Measurements from ENCODE around the gene CAMK1. TPM values are rescaled to one million over a fixed set of nuclear protein-coding genes. Genes with fewer than 3 reads are reported as not detected.

The CAMK1 gene
- total RNA-seq, 1 experiment from 2014 or later: 9.7 TPM

- Histone ChIP-seq H3K4me1 (ENCODE audit: control insufficient read depth, insufficient read depth, low read length) (peaks cover 7% of the 10 kb centered on the region; the same call in 1 of the 2 replicates), H3K27ac (ENCODE audit: low read length) (peak overlapping the region; percentile 83; the same call in 1 of the 2 replicates), H3K27me3 (ENCODE audit: control insufficient read depth, insufficient read depth, low read length) (no peaks in the 10 kb centered on the region), H3K36me3 (ENCODE audit: control insufficient read depth, insufficient read depth, low read length) (no peaks in the 10 kb centered on the region; the same call in none of the 2 replicates), H3K4me3 (ENCODE audit: low read depth in 2 of 2, low read length in 2 of 2) (peak overlapping the region; percentile 70 to 84), H3K9me3 (ENCODE audit: control insufficient read depth, insufficient read depth, low read depth, low read length) (no peaks in the 10 kb centered on the region)
- no TSS peak for BruUV-seq (replicated peaks)
- CTCF ChIA-PET: no interaction called here
- in situ Hi-C loops (cut with HindIII; ENCODE audit: low pct_unique_long_range_greater_than_20kb, low sequenced_read_pairs) (no loop called here), intact Hi-C loops (cut with micrococcal nuclease; ENCODE audit: unreplicated experiment) (no loop called here)
- POLR2A ChIA-PET: interaction anchor here (0.6 kb wide), 1 partner anchor 9 kb away, joined by 8 read pairs; no protein-coding TSS in a partner anchor
- TF ChIP-seq, protein P1, sequence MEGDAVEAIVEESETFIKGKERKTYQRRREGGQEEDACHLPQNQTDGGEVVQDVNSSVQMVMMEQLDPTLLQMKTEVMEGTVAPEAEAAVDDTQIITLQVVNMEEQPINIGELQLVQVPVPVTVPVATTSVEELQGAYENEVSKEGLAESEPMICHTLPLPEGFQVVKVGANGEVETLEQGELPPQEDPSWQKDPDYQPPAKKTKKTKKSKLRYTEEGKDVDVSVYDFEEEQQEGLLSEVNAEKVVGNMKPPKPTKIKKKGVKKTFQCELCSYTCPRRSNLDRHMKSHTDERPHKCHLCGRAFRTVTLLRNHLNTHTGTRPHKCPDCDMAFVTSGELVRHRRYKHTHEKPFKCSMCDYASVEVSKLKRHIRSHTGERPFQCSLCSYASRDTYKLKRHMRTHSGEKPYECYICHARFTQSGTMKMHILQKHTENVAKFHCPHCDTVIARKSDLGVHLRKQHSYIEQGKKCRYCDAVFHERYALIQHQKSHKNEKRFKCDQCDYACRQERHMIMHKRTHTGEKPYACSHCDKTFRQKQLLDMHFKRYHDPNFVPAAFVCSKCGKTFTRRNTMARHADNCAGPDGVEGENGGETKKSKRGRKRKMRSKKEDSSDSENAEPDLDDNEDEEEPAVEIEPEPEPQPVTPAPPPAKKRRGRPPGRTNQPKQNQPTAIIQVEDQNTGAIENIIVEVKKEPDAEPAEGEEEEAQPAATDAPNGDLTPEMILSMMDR (IDR thresholded peaks at IDR 0.05): no peak
- TF ChIP-seq, protein P2, sequence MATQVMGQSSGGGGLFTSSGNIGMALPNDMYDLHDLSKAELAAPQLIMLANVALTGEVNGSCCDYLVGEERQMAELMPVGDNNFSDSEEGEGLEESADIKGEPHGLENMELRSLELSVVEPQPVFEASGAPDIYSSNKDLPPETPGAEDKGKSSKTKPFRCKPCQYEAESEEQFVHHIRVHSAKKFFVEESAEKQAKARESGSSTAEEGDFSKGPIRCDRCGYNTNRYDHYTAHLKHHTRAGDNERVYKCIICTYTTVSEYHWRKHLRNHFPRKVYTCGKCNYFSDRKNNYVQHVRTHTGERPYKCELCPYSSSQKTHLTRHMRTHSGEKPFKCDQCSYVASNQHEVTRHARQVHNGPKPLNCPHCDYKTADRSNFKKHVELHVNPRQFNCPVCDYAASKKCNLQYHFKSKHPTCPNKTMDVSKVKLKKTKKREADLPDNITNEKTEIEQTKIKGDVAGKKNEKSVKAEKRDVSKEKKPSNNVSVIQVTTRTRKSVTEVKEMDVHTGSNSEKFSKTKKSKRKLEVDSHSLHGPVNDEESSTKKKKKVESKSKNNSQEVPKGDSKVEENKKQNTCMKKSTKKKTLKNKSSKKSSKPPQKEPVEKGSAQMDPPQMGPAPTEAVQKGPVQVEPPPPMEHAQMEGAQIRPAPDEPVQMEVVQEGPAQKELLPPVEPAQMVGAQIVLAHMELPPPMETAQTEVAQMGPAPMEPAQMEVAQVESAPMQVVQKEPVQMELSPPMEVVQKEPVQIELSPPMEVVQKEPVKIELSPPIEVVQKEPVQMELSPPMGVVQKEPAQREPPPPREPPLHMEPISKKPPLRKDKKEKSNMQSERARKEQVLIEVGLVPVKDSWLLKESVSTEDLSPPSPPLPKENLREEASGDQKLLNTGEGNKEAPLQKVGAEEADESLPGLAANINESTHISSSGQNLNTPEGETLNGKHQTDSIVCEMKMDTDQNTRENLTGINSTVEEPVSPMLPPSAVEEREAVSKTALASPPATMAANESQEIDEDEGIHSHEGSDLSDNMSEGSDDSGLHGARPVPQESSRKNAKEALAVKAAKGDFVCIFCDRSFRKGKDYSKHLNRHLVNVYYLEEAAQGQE (IDR thresholded peaks at IDR 0.05; ENCODE audit: insufficient read depth in 1 of 2, low read depth in 2 of 2, low read length in 1 of 2): no peak
- TF ChIP-seq SIN3A (IDR thresholded peaks at IDR 0.05; ENCODE audit: borderline replicate concordance, insufficient read depth, low read depth, low read length) (no peak), POLR2AphosphoS5 (IDR thresholded peaks at IDR 0.05; ENCODE audit: low read depth, low read length) (no peak), TCF7L2 (IDR thresholded peaks at IDR 0.05; ENCODE audit: low read depth, low read length) (no peak)
- DNase-seq (ENCODE audit: low read depth, low spot score): no peak
- ATAC-seq: no peak
These were observed 37.5 kb downstream of the CAMK1 start for GRCh38 chr3:9732080-9732739.

- no peaks in the 10 kb centered on the region for H3K27me3 ChIP-seq (ENCODE audit: control insufficient read depth, insufficient read depth, low read length)
- no peaks in the 10 kb centered on the region; the same call in 1 of the 2 replicates for H3K36me3 ChIP-seq (ENCODE audit: control insufficient read depth, insufficient read depth, low read length)
- H3K9me3 ChIP-seq (ENCODE audit: control insufficient read depth, insufficient read depth, low read depth, low read length): no peaks in the 10 kb centered on the region
- TF ChIP-seq, protein P1 (IDR thresholded peaks at IDR 0.05): no peak
- TF ChIP-seq SIN3A (IDR thresholded peaks at IDR 0.05; ENCODE audit: borderline replicate concordance, insufficient read depth, low read depth, low read length): 0 out of 2 replicates have a peak, but pooled peaks have one; percentile 47
- TF ChIP-seq POLR2AphosphoS5 (IDR thresholded peaks at IDR 0.05; ENCODE audit: low read depth, low read length): no peak
- BruUV-seq (replicated peaks): no TSS peak
- ChIA-PET CTCF (interaction anchor here (0.6 to 1.2 kb wide), 5 partner anchors 50 to 531 kb away, joined by 3 to 5 read pairs (median 3); no protein-coding TSS in a partner anchor), POLR2A (interaction anchor here (0.5 to 0.7 kb wide), 3 partner anchors 10 to 184 kb away, joined by 3 to 8 read pairs (median 4); no protein-coding TSS in a partner anchor)
- H3K4me1 ChIP-seq (ENCODE audit: control insufficient read depth, insufficient read depth, low read length): peaks cover 7% of the 10 kb centered on the region; the same call in 1 of the 2 replicates
- peak within 1 kb of the TSS; percentile 83 for H3K27ac ChIP-seq (ENCODE audit: low read length)
- peak; percentile 98 for ATAC-seq
- intact Hi-C loops (cut with micrococcal nuclease; ENCODE audit: unreplicated experiment): no loop called here
- DNase-seq (ENCODE audit: low read depth, low spot score): peak; percentile 74
- H3K4me3 ChIP-seq (ENCODE audit: low read depth in 2 of 2, low read length in 2 of 2): peak within 1 kb of the TSS; percentile 70 to 84
- in situ Hi-C loops (cut with HindIII; ENCODE audit: low pct_unique_long_range_greater_than_20kb, low sequenced_read_pairs): no loop called here
These were observed 38.3 kb downstream of the CAMK1 start, which contains the start of gene BRPF1 for GRCh38 chr3:9731206-9732079. Gene BRPF1, plus strand, starts transcription at chr3:9731735. Its CDS starts 2,406 bp downstream, at chr3:9734141.

All from Panc1 (cell line).